Activated CD4-positive, alpha-beta T cell treated with anti-CD3 and anti-CD28 coated beads, Interleukin-2, amount 50 U/mL, for 4 hours (primary cell): Measurements from ENCODE around the gene TRIM49C.
"Not testable (repeated sequence)": the region's sequence is repeated elsewhere in the genome, so short reads cannot be mapped to it uniquely, and the experiment has no call there.

Experiments
- DNase-seq, 2 experiments: peaks; one replicate each; pipeline ENCODE4 v3.0.0-alpha.2; 2020

TRIM49C gene, protein sequence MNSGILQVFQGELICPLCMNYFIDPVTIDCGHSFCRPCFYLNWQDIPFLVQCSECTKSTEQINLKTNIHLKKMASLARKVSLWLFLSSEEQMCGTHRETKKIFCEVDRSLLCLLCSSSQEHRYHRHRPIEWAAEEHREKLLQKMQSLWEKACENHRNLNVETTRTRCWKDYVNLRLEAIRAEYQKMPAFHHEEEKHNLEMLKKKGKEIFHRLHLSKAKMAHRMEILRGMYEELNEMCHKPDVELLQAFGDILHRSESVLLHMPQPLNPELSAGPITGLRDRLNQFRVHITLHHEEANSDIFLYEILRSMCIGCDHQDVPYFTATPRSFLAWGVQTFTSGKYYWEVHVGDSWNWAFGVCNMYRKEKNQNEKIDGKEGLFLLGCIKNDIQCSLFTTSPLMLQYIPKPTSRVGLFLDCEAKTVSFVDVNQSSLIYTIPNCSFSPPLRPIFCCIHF

DNA sequence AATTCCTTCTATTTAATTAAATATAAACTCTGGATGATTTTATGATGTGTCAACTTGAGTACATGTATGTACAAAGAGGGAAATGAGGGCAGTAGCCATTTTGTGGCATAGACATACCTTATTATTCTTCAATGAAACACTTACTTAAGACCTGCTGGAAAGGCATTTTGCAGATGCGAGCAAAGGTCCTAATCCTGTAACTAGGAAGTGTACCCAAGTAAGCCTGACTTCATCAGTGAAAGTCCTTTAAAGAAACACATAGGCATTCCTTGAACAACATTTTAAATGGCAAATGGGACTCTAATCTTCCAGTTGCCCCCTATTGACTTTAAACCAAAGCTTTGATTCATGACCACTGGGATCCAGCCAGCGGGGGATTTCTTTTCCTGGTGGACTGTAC lies at the start of gene TRIM49C:
Gene TRIM49C, plus strand, starts transcription at position 301 of the 400 bp plus-strand sequence. CDS start 4,106 bp downstream, outside the sequence.
- DNase-seq = not testable (repeated sequence)

DNA sequence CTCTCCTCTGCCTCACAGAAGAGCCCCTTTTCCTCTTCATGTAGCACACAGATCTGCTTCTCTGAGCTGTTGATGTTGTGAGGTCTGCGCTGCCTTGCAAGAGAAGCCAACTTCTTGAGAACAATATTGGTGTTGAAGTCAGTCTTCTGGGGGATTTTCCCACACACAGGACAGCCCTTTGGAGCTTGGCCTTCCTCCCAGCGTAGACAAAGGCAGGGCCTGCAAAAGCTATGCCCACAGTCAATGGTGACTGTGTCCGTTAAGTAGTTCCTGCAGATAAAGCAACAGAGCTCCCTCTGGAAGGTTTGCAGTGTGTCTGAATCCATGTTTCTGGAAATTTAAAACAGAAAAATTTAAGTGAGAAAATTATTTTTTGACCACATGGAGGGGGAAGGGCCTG lies 6.7 kb upstream of the TRIM49C start:
- DNase-seq = not testable (repeated sequence)

DNA sequence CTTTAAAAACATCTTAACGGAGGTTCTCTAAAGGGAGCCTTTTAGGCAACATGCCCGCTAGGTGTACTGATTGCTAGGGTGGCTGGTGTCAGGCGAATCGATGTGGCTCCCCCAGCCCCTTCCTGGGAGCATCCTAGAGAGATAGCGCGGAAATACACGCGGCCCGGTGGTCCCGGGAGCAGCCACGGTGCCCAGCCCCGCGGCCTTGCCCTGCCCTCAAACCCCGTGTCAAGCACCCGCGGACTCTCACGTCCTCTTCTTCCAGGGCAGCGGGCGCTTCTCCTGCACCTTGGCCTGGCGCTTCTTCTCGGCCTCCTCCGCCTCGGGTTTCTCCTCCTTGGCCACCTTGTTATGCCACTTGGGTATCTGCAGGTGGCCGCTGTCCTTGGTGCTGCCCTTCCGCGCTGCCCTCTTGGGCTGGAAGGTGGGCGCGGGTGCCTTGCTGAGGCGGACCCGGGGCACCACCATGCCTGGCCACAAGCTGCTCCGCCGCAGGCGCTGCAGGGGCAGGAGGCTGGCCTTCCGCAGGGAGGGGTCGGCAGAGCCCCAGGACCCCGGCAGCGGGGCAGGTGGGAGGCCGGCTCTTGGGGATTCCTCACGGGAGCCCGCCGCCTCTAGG lies 20.8 kb downstream of the TRIM49C start:
- DNase-seq = not testable (repeated sequence)

DNA sequence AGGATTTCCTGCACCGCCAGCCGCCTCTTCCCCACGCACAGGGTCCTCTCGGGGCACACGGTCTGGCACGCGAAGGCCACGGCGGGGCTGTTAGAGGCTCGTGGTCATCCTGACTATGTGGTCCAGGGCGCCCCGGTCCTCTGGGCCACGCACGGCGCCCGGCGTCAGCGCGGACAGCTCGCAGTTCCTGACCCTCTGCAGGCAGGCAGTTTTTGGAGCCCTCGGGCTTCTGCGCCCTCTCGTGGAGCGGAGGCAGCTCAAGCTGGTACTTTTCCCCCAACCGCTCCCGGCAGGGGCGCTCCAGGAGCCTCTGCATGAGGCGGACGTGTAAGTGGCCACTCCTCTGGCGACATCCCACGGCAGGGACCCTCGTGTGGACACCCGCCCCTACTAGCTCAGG lies 21.4 kb downstream of the TRIM49C start:
- DNase-seq = not testable (repeated sequence)

DNA sequence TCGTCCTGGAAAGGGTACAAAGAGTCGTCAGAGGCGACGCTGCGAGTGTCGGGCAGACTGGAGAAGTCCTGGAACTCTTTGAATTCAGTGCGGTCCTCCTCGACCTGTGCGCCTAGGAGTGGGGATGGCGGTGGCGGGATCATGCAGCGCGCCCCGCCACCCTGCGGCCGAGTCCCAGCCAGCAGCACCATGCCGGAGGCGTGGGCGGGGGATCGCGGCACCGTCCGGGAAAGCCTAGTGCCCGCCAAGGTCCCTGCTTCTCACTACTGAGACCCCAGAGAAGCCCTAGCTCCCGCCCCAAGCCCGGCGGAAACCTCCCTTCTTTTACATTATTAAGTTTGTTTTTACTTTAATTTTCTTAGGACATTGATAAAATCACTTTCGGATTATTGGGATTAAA lies 22.6 kb downstream of the TRIM49C start:
- DNase-seq = not testable (repeated sequence)

DNA sequence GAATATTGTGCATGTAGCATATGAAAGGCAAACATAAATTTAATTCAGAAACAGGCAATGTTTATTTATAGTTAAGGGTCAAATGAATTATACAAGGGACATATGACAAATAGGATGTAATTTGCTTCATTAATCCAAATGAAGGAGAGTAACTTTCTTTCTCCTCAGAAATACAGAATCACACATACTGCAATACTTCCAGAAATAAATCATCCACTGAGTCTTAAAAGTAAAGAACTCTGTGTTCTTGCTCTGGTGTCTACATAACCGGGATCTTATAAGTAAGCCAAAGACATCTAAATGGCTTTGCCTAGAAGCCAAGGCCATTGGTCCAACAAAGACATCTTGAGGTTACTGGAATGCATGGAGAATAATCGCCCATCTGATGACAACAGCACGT lies 54.7 kb downstream of the TRIM49C start, which contains the start of gene UBTFL1:
Gene UBTFL1, plus strand, starts transcription at position 301 of the 400 bp plus-strand sequence. Its CDS starts 0 bp downstream, at position 301.
- not testable (repeated sequence) for DNase-seq

DNA sequence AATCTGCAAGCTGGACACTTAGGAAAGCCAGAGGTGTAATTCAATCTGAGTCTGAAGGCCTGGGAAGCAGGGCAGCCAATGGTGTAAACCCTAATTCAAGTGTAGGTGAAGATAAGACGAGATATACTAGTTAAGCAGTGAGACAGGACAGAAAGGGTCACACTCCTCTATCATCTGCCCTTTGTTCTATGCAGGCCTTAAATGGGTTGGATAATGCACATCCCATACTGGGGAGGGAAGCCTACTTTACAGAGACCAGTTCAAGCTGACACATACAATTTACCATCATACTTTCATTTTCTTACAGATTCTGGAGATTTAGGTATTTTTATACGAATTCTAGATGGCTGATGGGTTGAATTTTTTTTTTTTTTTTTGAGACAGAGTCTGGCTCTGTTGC lies 57.8 kb downstream of the TRIM49C start:
- DNase-seq = not testable (repeated sequence)
